MCF 10A (cell line): ENCODE results near the gene RBX1. TPM values are rescaled to one million over a fixed set of nuclear protein-coding genes. Genes with fewer than 3 reads are reported as not detected.
A peak's percentile ranks its signal among the peaks of the same experiment; 100 is the strongest.

Source experiments
- BruUV-seq: library from RNA; stranded (reverse); fragments of 400-500 nt; replicated peaks from 2 replicates; lab custom pipeline; 2021; lab: Mats Ljungman, UMichigan
- CTCF ChIA-PET: fragments of 300-600 bp; sonication (Branson Sonifier 250); formaldehyde crosslinking; extraction: SDS; loops from one replicate; lab custom pipeline; 2021; ENCODE audit warnings: antibody characterized with exemption, inconsistent platforms; lab: Yijun Ruan, JAX
- POLR2A ChIA-PET: fragments of 300-600, 350-650 bp; sonication (Branson Sonifier 250); formaldehyde crosslinking; extraction: SDS; loops from one replicate; lab custom pipeline; 2020; ENCODE audit warnings: antibody characterized with exemption, inconsistent platforms; lab: Yijun Ruan, JAX
- DNase-seq: peaks from one replicate; pipeline ENCODE4 v3.0.0-alpha.2; 2018; ENCODE audit not compliant: unreplicated experiment
- H3K27ac Mint-ChIP-seq: one replicate; pipeline ENCODE4 v1.8.0; 2022; ENCODE audit warnings: mild to moderate bottlenecking, low read depth, mixed read lengths; ENCODE audit not compliant: unreplicated experiment
- H3K27me3 Mint-ChIP-seq: one replicate; pipeline ENCODE4 v1.8.0; 2022; ENCODE audit warnings: mixed read lengths; ENCODE audit not compliant: insufficient read depth, unreplicated experiment
- H3K36me3 Mint-ChIP-seq: one replicate; pipeline ENCODE4 v1.8.0; 2022; ENCODE audit warnings: mild to moderate bottlenecking, moderate library complexity, mixed read lengths; ENCODE audit not compliant: insufficient read depth, unreplicated experiment
- H3K4me1 Mint-ChIP-seq: one replicate; pipeline ENCODE4 v1.8.0; 2022; ENCODE audit warnings: mixed read lengths; ENCODE audit not compliant: insufficient read depth, unreplicated experiment
- H3K4me3 Mint-ChIP-seq: one replicate; pipeline ENCODE4 v1.8.0; 2022; ENCODE audit warnings: mild to moderate bottlenecking, moderate library complexity, mixed read lengths; ENCODE audit not compliant: unreplicated experiment
- H3K9me3 Mint-ChIP-seq: one replicate; pipeline ENCODE4 v1.8.0; 2022; ENCODE audit warnings: mixed read lengths; ENCODE audit not compliant: unreplicated experiment
- CTCF ChIP-seq: fragments of 200-600 bp; IDR thresholded peaks from one replicate; pipeline ENCODE4 v1.8.0; 2022; ENCODE audit warnings: antibody characterized with exemption, mild to moderate bottlenecking; ENCODE audit not compliant: unreplicated experiment
- intact Hi-C: fragments of 100-400 bp; cut with micrococcal nuclease; formaldehyde crosslinking; loops from 2 replicates; pipeline ENCODE4 v1.14.1; 2022
- total RNA-seq: library from RNA; stranded (reverse); gene quantifications from 2 replicates; pipeline ENCODE4 v1.2.3, GENCODE V29; 2022

Gene RBX1
- total RNA-seq, 1 experiment from 2014 or later, result 46.7 TPM

GRCh38 chr22:41021061-41021612 lies 70.0 kb downstream of the RBX1 start:
- TF ChIP-seq CTCF, result no peak
- peak overlapping the region; percentile 88 for H3K4me3 Mint-ChIP-seq
- TSS peak; percentile 64 for BruUV-seq
- no peaks in the 10 kb centered on the region for H3K9me3 Mint-ChIP-seq
- peaks cover 17% of the 10 kb centered on the region for H3K36me3 Mint-ChIP-seq
- POLR2A ChIA-PET, result interaction anchor here (0.7 to 8.5 kb wide), 19 partner anchors 10 to 447 kb away, joined by 3 to 170 read pairs (median 5); partner anchors contain the start of genes ACO2, EP300, PHF5A and RBX1
- peaks cover 6% of the 10 kb centered on the region for H3K4me1 Mint-ChIP-seq
- CTCF ChIA-PET, result no interaction called here
- no peaks in the 10 kb centered on the region for H3K27me3 Mint-ChIP-seq
- H3K27ac Mint-ChIP-seq, result peak overlapping the region; percentile 97
- peak; percentile 7 for DNase-seq
- intact Hi-C loops, result loop anchor here (1.0 kb wide), 1 partner anchor 70 kb away; the partner anchor contains the start of gene RBX1

DNA sequence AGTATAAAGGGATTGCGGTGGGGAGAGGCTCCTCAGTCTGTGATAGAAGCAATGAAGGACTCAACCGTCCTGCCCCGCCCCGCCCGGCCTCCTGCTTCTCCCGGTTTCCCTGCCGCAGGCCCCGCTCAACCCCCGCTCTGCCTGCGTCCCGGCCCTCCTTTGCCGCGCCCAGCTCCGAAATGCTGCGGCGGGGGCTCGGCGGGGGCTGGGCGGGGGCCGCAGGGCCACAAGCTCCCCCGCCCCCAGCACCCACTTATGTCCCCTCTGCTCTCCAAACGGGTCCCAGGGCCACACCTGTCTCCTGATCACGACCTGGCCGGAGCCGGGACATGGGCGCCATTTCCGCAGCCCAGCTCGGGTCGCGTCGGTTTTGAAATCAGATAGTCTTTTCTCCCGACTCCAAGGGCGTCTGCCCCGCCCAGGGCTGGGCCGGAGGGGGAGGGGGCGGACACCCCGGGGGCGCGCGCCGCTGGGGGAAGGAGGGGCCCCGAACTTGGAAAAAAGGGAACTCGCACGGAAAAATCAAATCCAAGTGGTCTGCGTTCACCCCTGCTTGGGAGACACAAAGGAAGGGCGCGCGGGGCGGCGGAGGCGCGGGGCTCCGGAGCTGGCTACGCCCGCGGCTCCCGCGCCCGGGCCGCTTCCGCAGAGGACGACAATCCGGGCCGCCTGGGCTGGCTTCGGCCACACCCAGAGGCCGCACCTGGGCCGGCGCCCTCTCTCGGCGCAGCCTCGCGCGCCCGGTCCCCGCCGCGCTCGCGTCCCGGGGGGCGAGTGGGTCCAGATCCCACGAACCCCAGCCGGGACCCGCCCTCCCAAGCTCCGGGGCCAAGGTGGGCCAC lies 70.7 kb downstream of the RBX1 start:
- ChIA-PET POLR2A (interaction anchor here (0.6 to 8.5 kb wide), 39 partner anchors 9 to 1302 kb away, joined by 3 to 170 read pairs (median 4); partner anchors contain the start of genes ACO2, EP300, PHF5A and PMM1), CTCF (interaction anchor here (0.6 kb wide), 2 partner anchors 11 to 665 kb away, joined by 3 read pairs; no protein-coding TSS in a partner anchor)
- BruUV-seq, result TSS peak; percentile 58
- H3K9me3 Mint-ChIP-seq, result no peaks in the 10 kb centered on the region
- intact Hi-C loops, result loop anchor here (1.0 to 2.0 kb wide), 2 partner anchors 69 to 71 kb away; partner anchors contain the start of gene RBX1
- peaks cover 6% of the 10 kb centered on the region for H3K4me1 Mint-ChIP-seq
- peak; percentile 79 for DNase-seq
- no peak for TF ChIP-seq CTCF
- H3K27me3 Mint-ChIP-seq, result no peaks in the 10 kb centered on the region
- H3K27ac Mint-ChIP-seq, result peak overlapping the region; percentile 97
- peaks cover 17% of the 10 kb centered on the region for H3K36me3 Mint-ChIP-seq
- peak overlapping the region; percentile 88 for H3K4me3 Mint-ChIP-seq

- peak overlapping the region; percentile 97 for H3K27ac Mint-ChIP-seq
- DNase-seq, result peak; percentile 86
- H3K4me1 Mint-ChIP-seq, result peaks cover 6% of the 10 kb centered on the region
- ChIA-PET CTCF (interaction anchor here (0.6 kb wide), 1 partner anchor 30 kb away, joined by 3 read pairs; no protein-coding TSS in a partner anchor), POLR2A (interaction anchor here (0.6 to 8.5 kb wide), 41 partner anchors 8 to 1301 kb away, joined by 3 to 170 read pairs (median 4); partner anchors contain the start of genes ACO2, EP300, PHF5A and RANGAP1)
- TF ChIP-seq CTCF, result no peak
- no peaks in the 10 kb centered on the region for H3K27me3 Mint-ChIP-seq
- peaks cover 17% of the 10 kb centered on the region for H3K36me3 Mint-ChIP-seq
- no TSS peak for BruUV-seq
- peak overlapping the region; percentile 88 for H3K4me3 Mint-ChIP-seq
- H3K9me3 Mint-ChIP-seq, result no peaks in the 10 kb centered on the region
- intact Hi-C loops, result loop anchor here (2.0 kb wide), 1 partner anchor 68 kb away; no protein-coding TSS in a partner anchor
Measured at GRCh38 chr22:41022470-41023298, 71.5 kb downstream of the RBX1 start.

Other genes with a start within 250 kb of the RBX1 start
- 21.1 and 22.3 TPM in 2 replicates for gene SLC25A17, start 132.0 kb upstream of the RBX1 start, total RNA-seq
- 191 and 231 TPM in 2 replicates for gene ST13, start 94.7 kb upstream of the RBX1 start, total RNA-seq
- 33.1 and 47.2 TPM in 2 replicates for gene XPNPEP3, start 94.2 kb upstream of the RBX1 start, total RNA-seq
- gene DNAJB7, start 89.3 kb upstream of the RBX1 start, total RNA-seq, result not detected in 2 replicates
- 53.3 and 54.1 TPM in 2 replicates for gene EP300, start 141.2 kb downstream of the RBX1 start, total RNA-seq